Ovary (tissue), 3 donors: ENCODE measurements around the gene DEFB112.

Source experiments
- EP300 ChIP-seq: sonication (generic); formaldehyde crosslinking; IDR thresholded peaks from one replicate; pipeline ENCODE4 v1.6.1; 2017; ENCODE audit warnings: antibody characterized with exemption
- POLR2A ChIP-seq: fragments of 450-650 bp; IDR thresholded peaks from one replicate; pipeline ENCODE4 v1.6.1; 2017; ENCODE audit warnings: antibody characterized with exemption, mild to moderate bottlenecking, moderate library complexity
- TF ChIP-seq, protein P1 (sequence below), 3 donors: fragments of 450-650 bp in 2 of 3; fragments of 200-600 bp in 1 of 3; IDR thresholded peaks; one replicate each; pipeline versions ENCODE4 v1.5.1 to v1.8.0; 2016 to 2022; ENCODE audit warnings: antibody characterized with exemption in 3 of 3, mild to moderate bottlenecking in 1 of 3
- donor health status: DM: no; HTN: no; CAD: no.

DNA sequence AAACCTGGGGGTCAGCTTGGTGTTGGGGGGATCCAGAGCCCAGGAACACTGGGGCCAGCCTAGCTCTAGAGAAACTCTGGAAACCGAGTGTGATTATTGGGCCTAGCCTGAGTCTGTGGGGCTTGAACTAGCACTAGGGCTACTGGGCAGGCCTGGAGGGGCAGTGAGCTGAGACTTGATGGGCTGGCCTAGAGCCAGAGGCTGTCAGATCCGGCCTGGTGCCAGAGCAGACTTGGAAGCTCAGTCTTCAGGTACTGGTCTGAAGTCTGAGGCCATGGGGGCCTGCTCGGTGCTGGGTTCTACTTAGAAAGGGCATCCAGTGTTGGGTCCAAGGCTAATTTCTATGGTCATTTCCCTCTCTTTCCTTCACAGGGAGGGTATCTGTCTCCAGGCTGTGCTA, 2.7 kb downstream of the DEFB112 start:
- TF ChIP-seq POLR2A, result no peak
- no peak for TF ChIP-seq EP300
- TF ChIP-seq, protein P1, sequence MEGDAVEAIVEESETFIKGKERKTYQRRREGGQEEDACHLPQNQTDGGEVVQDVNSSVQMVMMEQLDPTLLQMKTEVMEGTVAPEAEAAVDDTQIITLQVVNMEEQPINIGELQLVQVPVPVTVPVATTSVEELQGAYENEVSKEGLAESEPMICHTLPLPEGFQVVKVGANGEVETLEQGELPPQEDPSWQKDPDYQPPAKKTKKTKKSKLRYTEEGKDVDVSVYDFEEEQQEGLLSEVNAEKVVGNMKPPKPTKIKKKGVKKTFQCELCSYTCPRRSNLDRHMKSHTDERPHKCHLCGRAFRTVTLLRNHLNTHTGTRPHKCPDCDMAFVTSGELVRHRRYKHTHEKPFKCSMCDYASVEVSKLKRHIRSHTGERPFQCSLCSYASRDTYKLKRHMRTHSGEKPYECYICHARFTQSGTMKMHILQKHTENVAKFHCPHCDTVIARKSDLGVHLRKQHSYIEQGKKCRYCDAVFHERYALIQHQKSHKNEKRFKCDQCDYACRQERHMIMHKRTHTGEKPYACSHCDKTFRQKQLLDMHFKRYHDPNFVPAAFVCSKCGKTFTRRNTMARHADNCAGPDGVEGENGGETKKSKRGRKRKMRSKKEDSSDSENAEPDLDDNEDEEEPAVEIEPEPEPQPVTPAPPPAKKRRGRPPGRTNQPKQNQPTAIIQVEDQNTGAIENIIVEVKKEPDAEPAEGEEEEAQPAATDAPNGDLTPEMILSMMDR (IDR thresholded peaks at IDR 0.05), result no peak
